Heart left ventricle (tissue), 13 donors: Measurements from ENCODE around the gene TRPM1.

Experiments used
- CTCF ChIP-seq, 12 donors: fragments of 200-600 bp; sonication (generic) in 4 of 12; IDR thresholded peaks; one replicate each; pipeline versions ENCODE4 v1.5.0 to v1.8.0; 2018 to 2022; ENCODE audit warnings: antibody characterized with exemption in 12 of 12, mild to moderate bottlenecking in 5 of 12
- POLR2A ChIP-seq, 2 donors: fragments of 450-650 bp; IDR thresholded peaks; one replicate each; pipeline ENCODE4 v1.6.1; 2017; ENCODE audit warnings: antibody characterized with exemption in 2 of 2, mild to moderate bottlenecking in 2 of 2, moderate library complexity in 2 of 2
- donor health status: ischemic (EF 13 %, LVEDD 7.1; RV severe dilation, severe dysfunction).
- donor health status: DM: no; HTN: yes; CAD: no.
- donor health status: DM: no; HTN: no; CAD: no.
- donor health status: ischemic (EF 25% LVEDD 6.9; RV normal size, moderate dysfunction).
- donor health status: ischemic (EF 25% LVEDD 5.7; RV mildly dilated, moderate dysfunction).
- donor health status: ischemic (EF 35%, LVEDD 5.7; RV mildly dilated, moderate dysfunction).
- donor health status: nonischemic (EF 11% LVEDD 7.7; RV severe dilation, severe dysfunction).
- donor health status: DM: yes; HTN: yes; CAD: no.
- donor health status: PGD.
- donor health status: ischemic (EF 29% LVEDD 5.4; RV normal size, mild dysfunction).
- donor health status: nonischemic (EF 23%, LVEDD 6.1; RV moderate dilation, normal function).

- TF ChIP-seq CTCF (IDR thresholded peaks at IDR 0.05) = no peak
- no peak for TF ChIP-seq POLR2A (IDR thresholded peaks at IDR 0.05)
These were observed 17.3 kb downstream of the TRPM1 start for GRCh38 chr15:31084176-31084575.
